CD14-positive monocyte (primary cell): ENCODE measurements around the gene ATOH8. TPM values are rescaled to one million over a fixed set of nuclear protein-coding genes. Genes with fewer than 3 reads are reported as not detected.

Source experiments
- DNase-seq, 3 donors: peaks; one replicate each; pipeline ENCODE4 v3.0.0-alpha.2; 2011 to 2022
- H2AFZ ChIP-seq: 2 replicates; pipeline ENCODE4 v1.6.0; 2012; ENCODE audit warnings: mild to moderate bottlenecking, low read depth, low read length, inconsistent platforms; ENCODE audit not compliant: insufficient read depth, poor library complexity, severe bottlenecking
- H3K27ac ChIP-seq, 2 donors: 1 replicate in 1 of 2; 2 replicates in 1 of 2; pipeline ENCODE4 v1.5.1; 2012 to 2013; ENCODE audit warnings: low read length in 2 of 2, control low read depth in 1 of 2, inconsistent platforms in 1 of 2, low read depth in 1 of 2, mild to moderate bottlenecking in 1 of 2
- H3K27me3 ChIP-seq, 2 donors: one replicate each; pipeline versions ENCODE4 v1.6.0 to v1.6.1; 2011 to 2013; ENCODE audit warnings: low read length in 2 of 2; ENCODE audit not compliant: control insufficient read depth in 2 of 2, insufficient read depth in 2 of 2
- H3K36me3 ChIP-seq, 2 donors: replicated peaks in 1 of 2; 1 replicate in 1 of 2; 2 replicates in 1 of 2; pipeline versions ENCODE4 v1.5.1 to v1.6.1; 2012 to 2013; ENCODE audit warnings: low read length in 2 of 2, control low read depth in 1 of 2, inconsistent platforms in 1 of 2, mild to moderate bottlenecking in 1 of 2; ENCODE audit not compliant: insufficient read depth in 2 of 2, control insufficient read depth in 1 of 2
- H3K4me1 ChIP-seq, 2 donors: 1 replicate in 1 of 2; 2 replicates in 1 of 2; pipeline versions ENCODE4 v1.5.1 to v1.6.1; 2012 to 2013; ENCODE audit warnings: low read length in 2 of 2, control low read depth in 1 of 2, inconsistent platforms in 1 of 2, mild to moderate bottlenecking in 1 of 2, moderate library complexity in 1 of 2; ENCODE audit not compliant: insufficient read depth in 2 of 2, control insufficient read depth in 1 of 2
- H3K4me2 ChIP-seq: replicated peaks from 2 replicates; pipeline ENCODE3; 2012; ENCODE audit warnings: low read length, moderate library complexity, mild to moderate bottlenecking; ENCODE audit not compliant: poor library complexity, severe bottlenecking; ENCODE audit errors: extremely low read depth
- H3K4me3 ChIP-seq, 3 experiments: fragments of 200-600 bp in 1 of 3; sonication (generic) in 1 of 3; replicated peaks in 1 of 3; 1 replicate in 2 of 3; 2 replicates in 1 of 3; pipeline ENCODE4 v1.5.1; 2011 to 2013; ENCODE audit warnings: low read length in 3 of 3, mild to moderate bottlenecking in 3 of 3, control low read depth in 2 of 3, low read depth in 2 of 3, inconsistent platforms in 1 of 3, moderate library complexity in 1 of 3
- H3K79me2 ChIP-seq: 2 replicates; pipeline ENCODE4 v1.6.0; 2012; ENCODE audit warnings: mild to moderate bottlenecking, control low read depth, inconsistent platforms, low read length, moderate library complexity; ENCODE audit not compliant: insufficient read depth
- H3K9ac ChIP-seq: 2 replicates; pipeline ENCODE4 v1.6.0; 2017; ENCODE audit warnings: low read length, mild to moderate bottlenecking; ENCODE audit not compliant: insufficient read depth, poor library complexity, severe bottlenecking
- H3K9me3 ChIP-seq, 2 donors: replicated peaks in 1 of 2; 1 replicate in 1 of 2; 2 replicates in 1 of 2; pipeline versions ENCODE4 v1.5.1 to v1.6.1; 2012 to 2013; ENCODE audit warnings: low read length in 2 of 2, control low read depth in 1 of 2; ENCODE audit not compliant: control insufficient read depth in 1 of 2, insufficient read depth in 1 of 2
- H4K20me1 ChIP-seq: 2 replicates; pipeline ENCODE4 v1.6.0; 2012; ENCODE audit warnings: mild to moderate bottlenecking, low read length, control low read depth, moderate library complexity; ENCODE audit not compliant: insufficient read depth
- H3K27ac Mint-ChIP-seq, 7 donors: one replicate each; pipeline ENCODE4 v1.8.0; 2020; ENCODE audit warnings: mild to moderate bottlenecking in 7 of 7, mixed read lengths in 7 of 7, moderate library complexity in 6 of 7, inconsistent platforms in 2 of 7
- H3K27me3 Mint-ChIP-seq, 3 donors: one replicate each; pipeline ENCODE4 v1.8.0; 2021 to 2022; ENCODE audit warnings: low read depth in 3 of 3, mild to moderate bottlenecking in 3 of 3, mixed read lengths in 3 of 3, moderate library complexity in 3 of 3, inconsistent platforms in 1 of 3
- H3K36me3 Mint-ChIP-seq, 2 donors: one replicate each; pipeline ENCODE4 v1.8.0; 2020; ENCODE audit warnings: mixed read lengths in 2 of 2, inconsistent platforms in 1 of 2, mild to moderate bottlenecking in 1 of 2
- H3K4me1 Mint-ChIP-seq: one replicate; pipeline ENCODE4 v1.8.0; 2020; ENCODE audit warnings: mild to moderate bottlenecking, mixed read lengths
- H3K4me3 Mint-ChIP-seq, 2 donors: one replicate each; pipeline ENCODE4 v1.8.0; 2020; ENCODE audit warnings: mild to moderate bottlenecking in 2 of 2, mixed read lengths in 2 of 2, moderate library complexity in 1 of 2
- H3K9me3 Mint-ChIP-seq, 7 donors: one replicate each; pipeline ENCODE4 v1.8.0; 2020 to 2022; ENCODE audit warnings: mixed read lengths in 7 of 7, mild to moderate bottlenecking in 6 of 7, moderate library complexity in 6 of 7, inconsistent platforms in 2 of 7
- CTCF ChIP-seq: fragments of 200-600 bp; IDR thresholded peaks from one replicate; pipeline ENCODE4 v1.8.0; 2022; ENCODE audit warnings: antibody characterized with exemption, mild to moderate bottlenecking
- WGBS: methylation state at CpG from one replicate; pipeline ENCODE4 v1.1.5; 2013; ENCODE audit warnings: missing lambda C conversion rate; ENCODE audit not compliant: insufficient coverage; 5-methylcytosine and 5-hydroxymethylcytosine counted together
- intact Hi-C, 2 donors: fragments of 100-400 bp; cut with micrococcal nuclease; formaldehyde crosslinking; loops; one replicate each; pipeline versions ENCODE4 v1.15.0 to v1.15.1; 2023
- polyA plus RNA-seq, 3 donors: library from polyadenylated mRNA; depleted of rRNA in 1 of 3; unstranded in 2 of 3; stranded (reverse) in 1 of 3; fragments of 300-500 nt in 2 of 3; fragments of >200 nt in 1 of 3; fragmentation: Illumina TruSeq in 2 of 3; gene quantifications; 1 replicate in 2 of 3; 2 replicates in 1 of 3; pipeline ENCODE4 v1.2.3, GENCODE V29; 2012 to 2021

ATOH8 gene
- polyA plus RNA-seq, 3 donors: 2.0 to 3.9 (median 2.1) TPM

- H3K9ac ChIP-seq: peak overlapping the region; percentile 21
- peaks cover 8 to 11% of the 10 kb centered on the region in 2 donors for H3K4me1 ChIP-seq
- DNase-seq: peak in 2 of 3 donors; percentile 11 to 31
- H3K9me3 ChIP-seq: no peaks in the 10 kb centered on the region
- H3K4me3 Mint-ChIP-seq: peak overlapping the region in 1 of 2 donors; percentile 39
- H3K79me2 ChIP-seq: no peaks in the 10 kb centered on the region
- H3K27ac Mint-ChIP-seq: no peak overlapping the region
- H3K36me3 ChIP-seq: no peaks in the 10 kb centered on the region
- TF ChIP-seq CTCF: no peak
- H3K27ac ChIP-seq: no peak overlapping the region
- intact Hi-C loops: no loop called here
- peaks cover 12 to 21% of the 10 kb centered on the region in 2 donors for H3K36me3 Mint-ChIP-seq
- H3K27me3 ChIP-seq: peaks cover 0 to 25% of the 10 kb centered on the region in 2 donors
- 8% methylated on average over 33 of the region's 37 CpGs for WGBS
- H3K9me3 Mint-ChIP-seq: no peaks in the 10 kb centered on the region
- peaks cover 13% of the 10 kb centered on the region for H3K4me1 Mint-ChIP-seq
- peak overlapping the region; percentile 50 for H2AFZ ChIP-seq
- H3K27me3 Mint-ChIP-seq: peaks cover 13 to 31% (median 24%) of the 10 kb centered on the region in 3 donors
- H3K4me2 ChIP-seq: peak overlapping the region; percentile 38
- H4K20me1 ChIP-seq: peaks cover 4% of the 10 kb centered on the region
- peak overlapping the region in 1 of 3 experiments; percentile 36 for H3K4me3 ChIP-seq
These were observed 18.4 kb downstream of the ATOH8 start for GRCh38 chr2:85772019-85772745.

- Mint-ChIP-seq H3K4me1 (peaks cover 13% of the 10 kb centered on the region), H3K36me3 (peaks cover 12 to 20% of the 10 kb centered on the region in 2 donors), H3K9me3 (no peaks in the 10 kb centered on the region), H3K27ac (no peak overlapping the region), H3K27me3 (peaks cover 13 to 31% (median 25%) of the 10 kb centered on the region in 3 donors), H3K4me3 (peak overlapping the region in 1 of 2 donors; percentile 26)
- Histone ChIP-seq H2AFZ (no peak overlapping the region), H4K20me1 (peaks cover 4% of the 10 kb centered on the region), H3K27ac (no peak overlapping the region), H3K4me2 (no peak overlapping the region), H3K4me3 (no peak overlapping the region), H3K36me3 (no peaks in the 10 kb centered on the region), H3K9ac (no peak overlapping the region), H3K27me3 (peaks cover 0 to 25% of the 10 kb centered on the region in 2 donors), H3K4me1 (peaks cover 8 to 11% of the 10 kb centered on the region in 2 donors), H3K79me2 (no peaks in the 10 kb centered on the region), H3K9me3 (no peaks in the 10 kb centered on the region)
- no peak for DNase-seq
- intact Hi-C loops: no loop called here
- TF ChIP-seq CTCF: no peak
- WGBS: 92% methylated on average over 12 of the region's 16 CpGs
These were observed 19.2 kb downstream of the ATOH8 start for GRCh38 chr2:85772841-85773491.
